Keratinocyte (primary cell): Measurements from ENCODE around the gene PRSS12. TPM values are rescaled to one million over a fixed set of nuclear protein-coding genes. Genes with fewer than 3 reads are reported as not detected.

Source experiments
- DNase-seq: peaks from one replicate; pipeline ENCODE4 v3.0.0-alpha.2; 2011; ENCODE audit warnings: low read depth, missing footprints, low spot score
- FAIRE-seq: peaks from 2 replicates; lab custom pipeline; 2011; peaks lifted over from hg19 to GRCh38; lab: Jason Lieb, UNC
- H2AFZ ChIP-seq: 2 replicates; pipeline ENCODE4 v1.6.0; 2012; ENCODE audit warnings: low read length, control low read depth, inconsistent platforms; ENCODE audit not compliant: control insufficient read depth
- H3K27ac ChIP-seq: 2 replicates; pipeline ENCODE4 v1.5.1; 2011; ENCODE audit warnings: low read length; ENCODE audit not compliant: control insufficient read depth, insufficient read depth
- H3K27me3 ChIP-seq: 3 replicates; pipeline ENCODE4 v1.6.0; 2011; ENCODE audit warnings: low read length; ENCODE audit not compliant: control insufficient read depth, insufficient read depth; ENCODE audit errors: extremely low read depth
- H3K36me3 ChIP-seq, 2 experiments: 2 replicates in 1 of 2; 3 replicates in 1 of 2; pipeline ENCODE4 v1.5.1; 2011; ENCODE audit warnings: low read length in 2 of 2, mild to moderate bottlenecking in 1 of 2; ENCODE audit not compliant: control insufficient read depth in 2 of 2, insufficient read depth in 2 of 2; ENCODE audit errors: extremely low read depth in 1 of 2
- H3K4me1 ChIP-seq: 3 replicates; pipeline ENCODE4 v1.5.1; 2011; ENCODE audit warnings: low read length; ENCODE audit not compliant: control insufficient read depth, insufficient read depth; ENCODE audit errors: extremely low read depth
- H3K4me2 ChIP-seq: 3 replicates; pipeline ENCODE4 v1.6.0; 2011; ENCODE audit warnings: low read depth, low read length; ENCODE audit not compliant: control insufficient read depth, insufficient read depth; ENCODE audit errors: extremely low read depth
- H3K4me3 ChIP-seq, 3 experiments: fragments of 200-600 bp in 1 of 3; sonication (generic) in 1 of 3; 2 replicates in 2 of 3; 3 replicates in 1 of 3; pipeline ENCODE4 v1.5.1; 2011 to 2016; ENCODE audit warnings: low read length in 3 of 3, mild to moderate bottlenecking in 3 of 3, control low read depth in 2 of 3, inconsistent platforms in 1 of 3, low read depth in 1 of 3, mixed read lengths in 1 of 3, mixed run types in 1 of 3, moderate library complexity in 1 of 3; ENCODE audit not compliant: control insufficient read depth in 2 of 3, insufficient read depth in 2 of 3; ENCODE audit errors: extremely low read depth in 1 of 3
- H3K79me2 ChIP-seq: 2 replicates; pipeline ENCODE4 v1.6.0; 2012; ENCODE audit warnings: low read length; ENCODE audit not compliant: control insufficient read depth, insufficient read depth
- H3K9ac ChIP-seq: 3 replicates; pipeline ENCODE4 v1.6.0; 2011; ENCODE audit warnings: low read length; ENCODE audit not compliant: control insufficient read depth, insufficient read depth; ENCODE audit errors: extremely low read depth
- H3K9me1 ChIP-seq: 3 replicates; pipeline ENCODE4 v1.6.0; 2011; ENCODE audit warnings: low read length; ENCODE audit not compliant: control insufficient read depth, insufficient read depth; ENCODE audit errors: extremely low read depth
- H3K9me3 ChIP-seq: 2 replicates; pipeline ENCODE4 v1.5.1; 2012; ENCODE audit warnings: low read depth, low read length; ENCODE audit not compliant: control insufficient read depth
- H4K20me1 ChIP-seq: 3 replicates; pipeline ENCODE4 v1.6.0; 2011; ENCODE audit warnings: low read length; ENCODE audit not compliant: control insufficient read depth, insufficient read depth; ENCODE audit errors: extremely low read depth
- CTCF ChIP-seq, 3 experiments: IDR thresholded peaks in 1 of 3; conservative IDR thresholded peaks in 1 of 3; optimal IDR thresholded peaks in 1 of 3; 2 replicates in 2 of 3; 3 replicates in 1 of 3; pipeline versions ENCODE3 to v1.5.1; 2011; ENCODE audit warnings: low read length in 3 of 3, mild to moderate bottlenecking in 3 of 3, moderate library complexity in 2 of 3, control low read depth in 1 of 3, inconsistent platforms in 1 of 3; ENCODE audit not compliant: insufficient read depth in 2 of 3; ENCODE audit errors: extremely low read depth in 1 of 3
- EZH2 ChIP-seq: IDR thresholded peaks from one replicate; pipeline ENCODE4 v1.6.1; 2012; ENCODE audit warnings: inconsistent platforms, mild to moderate bottlenecking, low read length, moderate library complexity
- dilution Hi-C: fragments of 300-500 bp; cut with MboI; formaldehyde crosslinking; loops from one replicate; pipeline ENCODE4 v1.7.0; 2020; ENCODE audit warnings: low sequenced_read_pairs; ENCODE audit not compliant: extremely low pct_ligation_motif_present
- polyA plus RNA-seq, 5 experiments: library from polyadenylated mRNA; depleted of rRNA in 3 of 5; stranded (reverse) in 3 of 5; stranded (forward) in 1 of 5; unstranded in 1 of 5; fragments of >200 nt; gene quantifications; 1 replicate in 1 of 5; 2 replicates in 3 of 5; 3 replicates in 1 of 5; pipeline versions ENCODE4 v1.2.1 to v1.2.3, GENCODE V29; 2011 to 2012; ENCODE audit warnings: missing spikeins in 2 of 5, low read depth in 1 of 5, low replicate concordance in 1 of 5

The PRSS12 gene
- polyA plus RNA-seq, 1 donor (not counting 4 experiments of a cell fraction or from before 2014, with no cell fraction given), result 16.6 TPM

GRCh38 chr4:118325431-118325830, 27.4 kb downstream of the PRSS12 start:
- dilution Hi-C loops, result no loop called here
- Histone ChIP-seq H3K27me3 (no peaks in the 10 kb centered on the region), H3K36me3 (no peaks in the 10 kb centered on the region), H3K27ac (no peak overlapping the region), H3K9me3 (no peaks in the 10 kb centered on the region), H4K20me1 (no peaks in the 10 kb centered on the region), H2AFZ (no peak overlapping the region), H3K4me3 (no peak overlapping the region), H3K79me2 (no peaks in the 10 kb centered on the region), H3K9ac (no peak overlapping the region), H3K4me1 (no peaks in the 10 kb centered on the region), H3K9me1 (no peaks in the 10 kb centered on the region), H3K4me2 (no peak overlapping the region)
- FAIRE-seq (no peak), DNase-seq (no peak)
- TF ChIP-seq EZH2, result no peak
- no peak for TF ChIP-seq CTCF (optimal IDR thresholded peaks at IDR 0.05 in 1 of 3, IDR thresholded peaks at IDR 0.05 in 1 of 3, conservative IDR thresholded peaks at IDR 0.05 in 1 of 3; ENCODE audit: extremely low read depth in 1 of 3, insufficient read depth in 2 of 3, low read length in 3 of 3)

GRCh38 chr4:118322831-118323502, 29.8 kb downstream of the PRSS12 start:
- FAIRE-seq (no peak), DNase-seq (no peak)
- no peaks in the 10 kb centered on the region for H3K79me2 ChIP-seq
- H3K27ac ChIP-seq, result no peak overlapping the region
- H3K9me3 ChIP-seq, result no peaks in the 10 kb centered on the region
- H3K4me3 ChIP-seq, result no peak overlapping the region
- H3K9me1 ChIP-seq, result no peaks in the 10 kb centered on the region
- no peak overlapping the region for H3K9ac ChIP-seq
- no peak overlapping the region for H3K4me2 ChIP-seq
- no peaks in the 10 kb centered on the region for H3K4me1 ChIP-seq
- TF ChIP-seq CTCF (optimal IDR thresholded peaks at IDR 0.05 in 1 of 3, IDR thresholded peaks at IDR 0.05 in 1 of 3, conservative IDR thresholded peaks at IDR 0.05 in 1 of 3; ENCODE audit: extremely low read depth in 1 of 3, insufficient read depth in 2 of 3, low read length in 3 of 3) (no peak), EZH2 (no peak)
- H4K20me1 ChIP-seq, result no peaks in the 10 kb centered on the region
- peaks cover 0 to 2% of the 10 kb centered on the region in 2 experiments for H3K36me3 ChIP-seq
- no peak overlapping the region for H2AFZ ChIP-seq
- dilution Hi-C loops, result no loop called here
- no peaks in the 10 kb centered on the region for H3K27me3 ChIP-seq
